ENCODE results near the gene HS6ST1.

Gene HS6ST1

DNA sequence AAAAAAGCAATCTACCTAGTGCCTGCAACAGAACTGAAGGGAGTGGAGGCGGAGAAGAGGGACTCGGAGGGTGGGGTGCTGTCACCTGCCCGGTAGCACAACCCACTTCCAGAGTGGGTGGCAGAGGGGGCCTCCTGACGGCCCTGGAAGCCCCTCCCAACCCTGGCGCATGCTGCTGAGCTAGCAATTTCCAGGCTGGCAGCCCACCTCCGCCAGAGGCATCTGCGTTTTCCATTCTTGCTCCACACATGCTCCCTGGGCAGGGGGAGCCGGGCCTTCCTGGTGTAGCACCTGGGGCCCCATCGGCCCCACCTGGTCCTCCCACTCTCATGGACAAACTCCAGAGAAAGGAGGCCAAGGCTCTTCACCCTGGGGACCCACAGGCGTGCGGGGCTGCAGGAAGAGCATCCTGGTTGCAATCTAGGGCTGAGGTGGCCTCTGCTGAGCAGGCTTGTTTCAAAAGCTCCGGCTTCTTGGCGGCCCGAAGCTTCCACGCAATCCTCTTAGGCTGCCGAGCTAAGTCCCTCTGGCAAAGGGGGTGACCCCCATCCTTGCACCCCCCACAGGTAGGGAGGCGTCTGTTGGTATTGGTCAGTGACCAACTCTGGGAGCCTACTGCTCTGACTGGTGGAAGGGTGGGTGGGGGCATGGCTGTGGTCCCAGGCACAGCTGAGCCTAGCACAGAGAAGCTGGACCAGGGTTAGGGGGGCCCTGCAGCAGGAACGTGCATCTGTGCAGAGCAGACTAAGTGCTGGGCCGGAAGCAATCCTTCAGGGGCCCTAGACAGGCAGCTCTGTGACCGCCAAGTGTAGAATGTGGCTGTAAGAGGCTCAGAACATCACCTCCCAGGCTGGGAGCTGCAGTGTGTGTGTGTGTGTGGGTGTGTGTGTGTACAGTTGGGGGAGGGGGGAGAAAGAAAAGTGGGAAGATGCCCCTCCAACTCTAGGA is 2.6 kb downstream of the HS6ST1 start:
- peak; percentile 54 for DNase-seq (ENCODE audit: low read depth)
- H3K4me3 ChIP-seq (ENCODE audit: low read depth, low read length): peak overlapping the region; percentile 77
- TF ChIP-seq, protein P1, sequence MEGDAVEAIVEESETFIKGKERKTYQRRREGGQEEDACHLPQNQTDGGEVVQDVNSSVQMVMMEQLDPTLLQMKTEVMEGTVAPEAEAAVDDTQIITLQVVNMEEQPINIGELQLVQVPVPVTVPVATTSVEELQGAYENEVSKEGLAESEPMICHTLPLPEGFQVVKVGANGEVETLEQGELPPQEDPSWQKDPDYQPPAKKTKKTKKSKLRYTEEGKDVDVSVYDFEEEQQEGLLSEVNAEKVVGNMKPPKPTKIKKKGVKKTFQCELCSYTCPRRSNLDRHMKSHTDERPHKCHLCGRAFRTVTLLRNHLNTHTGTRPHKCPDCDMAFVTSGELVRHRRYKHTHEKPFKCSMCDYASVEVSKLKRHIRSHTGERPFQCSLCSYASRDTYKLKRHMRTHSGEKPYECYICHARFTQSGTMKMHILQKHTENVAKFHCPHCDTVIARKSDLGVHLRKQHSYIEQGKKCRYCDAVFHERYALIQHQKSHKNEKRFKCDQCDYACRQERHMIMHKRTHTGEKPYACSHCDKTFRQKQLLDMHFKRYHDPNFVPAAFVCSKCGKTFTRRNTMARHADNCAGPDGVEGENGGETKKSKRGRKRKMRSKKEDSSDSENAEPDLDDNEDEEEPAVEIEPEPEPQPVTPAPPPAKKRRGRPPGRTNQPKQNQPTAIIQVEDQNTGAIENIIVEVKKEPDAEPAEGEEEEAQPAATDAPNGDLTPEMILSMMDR (conservative IDR thresholded peaks at IDR 0.05; ENCODE audit: low read depth, low read length): no peak

DNA sequence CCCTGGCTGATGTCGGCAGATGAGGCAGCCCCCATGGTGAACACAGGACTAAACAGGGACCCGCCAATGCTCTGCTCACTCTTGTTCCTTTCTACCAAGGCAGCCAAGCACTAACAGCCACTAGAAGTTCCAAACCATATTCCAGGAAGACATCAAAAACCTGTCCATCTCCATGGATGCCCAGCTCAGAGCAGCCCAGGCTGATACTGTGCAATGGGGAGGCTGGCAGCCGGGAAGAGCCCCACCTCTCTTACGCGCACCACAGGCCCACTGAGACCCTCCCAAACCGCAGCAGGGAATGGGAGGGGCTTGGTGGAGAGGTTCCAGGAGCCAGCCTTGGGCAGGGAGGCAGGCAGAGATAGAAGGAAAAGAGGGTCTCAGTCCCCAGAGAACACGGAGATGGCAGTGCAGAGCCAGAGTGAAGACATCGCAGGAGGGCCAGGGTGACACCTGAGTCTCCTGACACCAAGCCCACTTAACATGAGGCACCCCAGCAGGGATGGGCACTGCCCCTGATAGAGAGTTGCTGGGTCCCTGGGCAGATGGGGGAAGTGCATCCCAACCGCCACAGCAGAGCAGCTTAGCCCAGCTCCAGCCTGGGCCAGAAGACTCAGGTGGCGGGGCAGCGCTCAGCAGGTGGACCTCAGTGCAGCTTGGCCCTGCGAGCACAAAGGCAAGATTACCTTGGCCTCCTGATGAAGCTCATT is 3.4 kb downstream of the HS6ST1 start:
- DNase-seq (ENCODE audit: low read depth): no peak
- TF ChIP-seq, protein P1 (conservative IDR thresholded peaks at IDR 0.05; ENCODE audit: low read depth, low read length): no peak
- peak overlapping the region; percentile 5 for H3K4me3 ChIP-seq (ENCODE audit: low read depth, low read length)

DNA sequence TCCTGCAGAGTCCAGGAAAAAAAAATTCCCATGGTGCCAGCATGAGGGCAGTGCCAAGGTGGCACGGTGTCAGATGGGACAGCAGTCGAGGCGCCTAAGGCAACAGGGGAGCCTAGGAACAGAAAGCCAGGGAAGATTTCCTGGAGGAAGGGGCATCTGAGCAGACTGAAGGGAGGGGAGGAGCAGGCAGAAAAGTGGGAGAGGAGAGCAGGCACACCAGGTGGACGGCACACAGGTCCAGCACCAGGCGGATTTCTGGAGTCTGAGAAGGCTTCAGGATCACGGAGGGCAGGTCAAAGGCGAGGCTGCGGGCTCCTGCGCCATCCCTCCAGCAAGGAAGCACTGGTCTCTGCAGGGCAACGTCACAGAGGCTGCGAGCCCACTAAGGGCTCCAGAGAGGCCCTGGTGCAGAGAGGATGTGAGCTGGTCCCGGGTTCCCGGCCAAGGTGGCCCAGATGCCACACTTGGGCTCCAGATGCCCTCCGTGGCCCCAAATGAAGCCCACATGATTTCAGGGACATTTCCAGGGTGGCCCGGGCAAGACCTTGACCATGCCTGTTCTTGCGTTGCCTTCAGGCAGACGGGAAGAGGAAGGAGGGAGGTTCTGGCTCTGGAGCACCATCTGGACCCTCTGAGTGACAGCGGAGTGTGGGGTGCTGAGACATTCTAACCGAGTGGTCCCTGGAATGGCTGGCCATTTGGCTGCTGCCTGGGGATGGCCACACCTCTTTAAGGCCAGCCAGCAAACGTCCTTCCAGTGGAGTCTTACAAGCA is 4.1 kb downstream of the HS6ST1 start:
- TF ChIP-seq, protein P1 (conservative IDR thresholded peaks at IDR 0.05; ENCODE audit: low read depth, low read length): no peak
- H3K4me3 ChIP-seq (ENCODE audit: low read depth, low read length): no peak overlapping the region
- no peak for DNase-seq (ENCODE audit: low read depth)

DNA sequence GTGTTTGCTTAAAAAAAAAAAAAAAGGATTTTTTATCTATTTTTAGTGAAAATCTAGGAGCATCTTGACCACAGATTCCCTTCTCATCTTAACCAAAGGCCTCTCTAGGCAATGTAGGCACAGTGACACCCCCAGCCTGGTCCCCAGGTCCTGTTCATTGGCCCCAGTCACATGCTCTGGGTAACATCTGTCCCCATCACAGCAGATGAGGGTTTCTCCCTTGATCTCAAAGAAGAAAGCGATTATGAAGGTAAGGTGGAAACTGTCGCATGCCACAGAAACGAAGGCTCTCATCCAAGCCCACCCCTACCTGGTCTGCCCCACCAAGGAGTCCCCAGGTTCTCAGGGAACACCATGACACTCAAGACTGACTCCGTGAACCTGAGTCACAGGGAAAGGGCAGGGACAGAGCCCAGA is 4.7 kb downstream of the HS6ST1 start:
- no peak overlapping the region for H3K4me3 ChIP-seq (ENCODE audit: low read depth, low read length)
- DNase-seq (ENCODE audit: low read depth): no peak
- TF ChIP-seq, protein P1 (conservative IDR thresholded peaks at IDR 0.05; ENCODE audit: low read depth, low read length): no peak

DNA sequence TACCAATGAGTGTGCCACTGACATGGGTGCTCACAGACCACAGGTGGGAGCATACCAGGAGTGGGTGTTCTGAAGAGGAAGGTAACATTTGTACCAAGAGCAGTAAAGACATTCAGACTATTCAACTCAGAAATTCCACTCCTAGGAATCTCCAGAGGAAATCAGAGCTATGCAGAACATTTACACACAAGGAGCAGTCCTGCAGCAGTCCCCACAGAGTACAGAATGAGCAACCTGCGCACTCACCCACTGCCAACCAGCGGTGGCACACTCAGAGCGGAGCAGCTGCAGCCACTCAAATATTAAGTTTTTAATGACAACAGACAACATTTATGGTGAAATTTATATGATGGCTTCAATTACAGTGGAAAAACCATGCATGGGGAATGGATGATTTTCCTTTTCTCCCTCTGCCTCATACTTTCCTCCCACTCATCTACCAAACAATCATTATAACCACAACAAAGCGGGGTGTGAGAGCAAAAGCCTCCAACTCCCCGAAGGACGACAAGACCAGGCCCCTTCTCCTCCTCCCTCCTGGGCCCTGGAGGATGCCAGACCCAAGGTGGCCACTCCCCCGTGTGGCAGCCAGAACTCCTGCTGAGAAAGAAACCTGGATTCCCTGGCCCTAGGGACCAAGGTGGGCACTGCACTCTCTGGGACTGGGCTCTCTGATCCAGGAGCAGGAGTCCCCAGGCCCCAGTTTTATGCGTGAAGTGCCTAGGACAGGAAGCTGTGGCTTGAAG is 5.4 kb downstream of the HS6ST1 start:
- TF ChIP-seq, protein P1 (conservative IDR thresholded peaks at IDR 0.05; ENCODE audit: low read depth, low read length): peak; percentile 36

DNA sequence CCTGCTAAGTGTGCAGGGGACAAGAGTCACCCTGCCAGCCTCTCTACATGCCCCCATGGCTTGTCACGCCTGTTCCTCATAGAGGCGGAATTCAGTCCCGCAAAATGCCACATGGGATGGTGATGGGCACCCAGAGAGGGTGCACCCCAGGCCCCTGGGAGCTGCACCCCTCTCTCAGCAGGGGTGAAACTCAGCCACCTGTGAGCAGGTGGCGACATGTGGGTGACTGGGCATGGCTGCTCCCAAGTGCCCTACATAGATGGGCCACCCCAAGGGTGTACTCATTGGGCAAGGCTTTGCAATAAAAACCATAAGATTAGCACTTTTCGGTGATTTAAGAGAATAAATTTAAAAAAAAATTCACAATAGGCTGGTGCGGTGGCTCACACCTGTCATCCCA is 6.3 kb downstream of the HS6ST1 start:
- TF ChIP-seq, protein P1 (conservative IDR thresholded peaks at IDR 0.05; ENCODE audit: low read depth, low read length): no peak
- no peak for DNase-seq (ENCODE audit: low read depth)

More for the DNA sequence above, 5.4 kb downstream of the HS6ST1 start:
- no peak for DNase-seq (ENCODE audit: low read depth)
- no peak overlapping the region for H3K4me3 ChIP-seq (ENCODE audit: low read depth, low read length)

More for the DNA sequence above, 6.3 kb downstream of the HS6ST1 start:
- H3K4me3 ChIP-seq (ENCODE audit: low read depth, low read length): no peak overlapping the region

Data from choroid plexus epithelial cell (primary cell).